Stimulated activated CD4-positive, alpha-beta T cell treated with anti-CD3 and anti-CD28 coated beads, TNF-alpha, amount 100 ng/mL, for 1 hour (primary cell): ENCODE results near the gene GRK2.

Experiments
- DNase-seq, 3 donors: peaks; one replicate each; pipeline ENCODE4 v3.0.0-alpha.2; 2020; ENCODE audit warnings: low read depth in 3 of 3, low spot score in 1 of 3

Gene GRK2

GRCh38 chr11:67293090-67293489, 26.8 kb downstream of the GRK2 start:
- no peak for DNase-seq

- DNase-seq, result no peak
These were observed 29.6 kb downstream of the GRK2 start for GRCh38 chr11:67295846-67296245.

GRCh38 chr11:67298786-67299185, 32.5 kb downstream of the GRK2 start:
- DNase-seq, result no peak

- no peak for DNase-seq
These were observed 33.4 kb downstream of the GRK2 start for GRCh38 chr11:67299471-67300191.

GRCh38 chr11:67300256-67300755, 34.0 kb downstream of the GRK2 start:
- no peak for DNase-seq

- DNase-seq, result no peak
These were observed 34.6 kb downstream of the GRK2 start for GRCh38 chr11:67300756-67301312.

- DNase-seq, result no peak
These were observed 35.1 kb downstream of the GRK2 start for GRCh38 chr11:67301313-67301921.

GRCh38 chr11:67301951-67302516, 35.8 kb downstream of the GRK2 start:
- DNase-seq, result no peak

- DNase-seq, result no peak
These were observed 36.4 kb downstream of the GRK2 start for GRCh38 chr11:67302571-67303131.

- DNase-seq, result no peak
These were observed 37.0 kb downstream of the GRK2 start, which contains the start of gene SSH3 for GRCh38 chr11:67303132-67303834. SSH3 (plus strand) TSS chr11:67303530; CDS start chr11:67303626, 96 bp downstream.

GRCh38 chr11:67303835-67304411, 37.6 kb downstream of the GRK2 start:
- no peak for DNase-seq

- no peak for DNase-seq
These were observed 38.3 kb downstream of the GRK2 start for GRCh38 chr11:67304511-67305113.

GRCh38 chr11:67306769-67307544, 40.7 kb downstream of the GRK2 start:
- DNase-seq, result no peak

- no peak for DNase-seq
These were observed 41.3 kb downstream of the GRK2 start for GRCh38 chr11:67307545-67308001.

GRCh38 chr11:67308031-67308866, 42.0 kb downstream of the GRK2 start:
- no peak for DNase-seq

GRCh38 chr11:67309166-67309565, 42.9 kb downstream of the GRK2 start:
- DNase-seq, result no peak

GRCh38 chr11:67309661-67310061, 43.4 kb downstream of the GRK2 start:
- no peak for DNase-seq

GRCh38 chr11:67310246-67311050, 44.2 kb downstream of the GRK2 start:
- no peak for DNase-seq
